Measurements from ENCODE around the gene SOX30.
A peak's percentile ranks its signal among the peaks of the same experiment; 100 is the strongest.

The SOX30 gene

DNA sequence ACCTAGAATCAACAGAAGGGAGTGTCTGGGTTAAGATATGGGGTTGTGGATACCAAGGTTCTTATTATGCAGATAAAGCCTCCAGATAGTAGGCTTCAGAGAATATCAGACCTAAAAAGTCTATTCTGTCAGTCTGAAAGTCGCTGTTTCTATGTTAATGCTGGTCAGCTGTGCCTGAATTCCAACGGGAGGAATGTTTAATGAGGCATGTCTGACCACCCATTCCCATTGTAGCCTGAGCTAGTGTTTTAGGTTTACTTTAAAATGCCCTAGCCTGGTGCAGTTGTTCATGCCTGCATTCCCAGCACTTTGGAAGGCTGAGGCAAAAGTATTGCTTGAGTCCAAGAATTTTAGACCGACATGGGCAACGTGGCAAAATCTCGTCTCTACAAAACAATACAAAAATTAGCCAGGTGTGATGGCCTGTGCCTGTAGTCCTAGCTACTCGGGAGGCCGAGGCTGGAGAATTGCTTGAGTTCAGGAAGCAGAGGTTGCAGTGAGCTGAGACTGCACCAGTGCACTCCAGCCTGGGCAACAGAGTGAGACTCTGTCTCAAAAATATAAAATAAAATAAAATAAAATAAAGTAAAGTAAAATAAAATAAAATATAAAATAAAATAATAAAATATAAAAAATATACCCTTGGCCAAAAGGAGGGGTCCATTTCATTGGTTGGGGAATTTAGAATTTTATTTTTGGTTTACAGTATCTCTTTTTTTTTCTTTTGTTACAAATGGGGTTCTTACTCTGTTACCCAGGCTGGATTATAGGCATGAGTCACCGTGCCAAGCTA, 7.8 kb upstream of the SOX30 start:
- no peak for DNase-seq

DNA sequence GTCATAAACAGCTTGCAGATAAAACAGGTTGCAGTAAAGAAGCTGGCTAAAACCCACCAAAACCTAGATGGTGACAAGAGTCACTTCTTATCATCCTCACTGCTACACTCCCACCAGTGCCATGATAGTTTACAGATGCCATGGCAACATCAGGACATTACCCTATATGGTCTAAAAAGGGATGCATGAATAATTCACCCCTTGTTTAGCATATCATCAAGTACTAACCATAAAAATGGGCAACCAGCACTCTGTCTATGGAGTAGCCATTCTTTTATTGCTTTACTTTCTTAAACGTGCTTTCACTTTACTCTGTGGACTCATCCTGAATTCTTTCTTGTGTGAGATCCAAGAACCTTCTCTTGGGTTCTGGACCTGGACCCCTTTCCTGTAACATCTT, 6.7 kb upstream of the SOX30 start:
- DNase-seq: no peak

DNA sequence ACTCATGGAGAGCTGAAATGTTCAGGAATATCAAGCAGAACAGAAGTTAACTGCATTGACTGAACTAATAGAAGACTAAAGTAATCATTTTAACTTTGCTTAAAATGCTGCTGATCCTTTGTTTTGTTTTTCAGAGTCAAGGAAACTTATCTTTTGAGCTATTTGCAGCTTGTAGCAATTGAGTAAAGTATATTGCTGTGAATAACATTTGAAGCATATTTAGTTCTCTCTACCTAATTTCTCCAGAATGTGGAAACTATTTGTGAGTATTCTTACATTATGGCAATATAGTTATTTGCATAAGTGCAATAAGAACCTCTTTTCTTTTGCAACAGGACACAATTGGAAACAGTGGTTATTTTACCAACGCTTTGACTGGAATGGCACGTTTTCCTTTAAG, 5.3 kb upstream of the SOX30 start:
- DNase-seq: no peak

DNA sequence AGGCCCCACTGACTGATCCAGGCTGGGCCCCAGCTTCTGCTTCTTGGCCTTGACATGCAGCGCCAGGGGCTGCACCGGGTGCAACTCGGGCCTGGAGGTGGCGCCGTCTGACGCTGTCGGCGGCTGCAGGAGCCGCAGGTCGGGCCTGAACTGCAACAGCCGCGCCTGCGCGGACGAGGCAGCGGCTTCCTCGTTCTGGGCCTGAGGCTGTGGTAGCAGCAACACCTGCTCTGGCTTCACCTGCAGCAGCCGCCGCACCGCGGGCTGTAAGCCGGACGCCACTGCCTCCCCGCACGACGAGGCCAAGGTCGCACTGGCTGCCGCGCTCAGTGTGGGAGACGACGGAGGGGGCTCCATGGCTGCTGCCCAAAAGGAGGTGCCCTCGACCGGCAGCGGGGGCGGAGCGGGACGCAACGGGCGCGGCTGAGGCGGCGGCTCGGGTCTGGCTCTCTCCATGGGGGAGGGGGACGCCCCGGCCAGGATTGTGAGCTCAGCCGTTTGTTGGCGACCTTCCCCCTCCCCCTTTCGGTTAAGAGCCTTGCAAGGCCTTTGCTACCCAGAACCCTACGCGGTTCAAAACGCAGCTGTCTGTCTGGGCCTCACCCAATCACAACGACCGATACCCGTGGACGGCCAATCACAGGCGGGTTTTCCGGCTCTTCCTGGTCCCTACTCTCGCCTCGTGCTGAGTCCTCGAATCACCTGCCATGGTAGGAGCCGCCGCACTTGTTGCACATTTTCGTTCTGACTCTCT, 438 bp downstream of the SOX30 start:
- no peak for DNase-seq

DNA sequence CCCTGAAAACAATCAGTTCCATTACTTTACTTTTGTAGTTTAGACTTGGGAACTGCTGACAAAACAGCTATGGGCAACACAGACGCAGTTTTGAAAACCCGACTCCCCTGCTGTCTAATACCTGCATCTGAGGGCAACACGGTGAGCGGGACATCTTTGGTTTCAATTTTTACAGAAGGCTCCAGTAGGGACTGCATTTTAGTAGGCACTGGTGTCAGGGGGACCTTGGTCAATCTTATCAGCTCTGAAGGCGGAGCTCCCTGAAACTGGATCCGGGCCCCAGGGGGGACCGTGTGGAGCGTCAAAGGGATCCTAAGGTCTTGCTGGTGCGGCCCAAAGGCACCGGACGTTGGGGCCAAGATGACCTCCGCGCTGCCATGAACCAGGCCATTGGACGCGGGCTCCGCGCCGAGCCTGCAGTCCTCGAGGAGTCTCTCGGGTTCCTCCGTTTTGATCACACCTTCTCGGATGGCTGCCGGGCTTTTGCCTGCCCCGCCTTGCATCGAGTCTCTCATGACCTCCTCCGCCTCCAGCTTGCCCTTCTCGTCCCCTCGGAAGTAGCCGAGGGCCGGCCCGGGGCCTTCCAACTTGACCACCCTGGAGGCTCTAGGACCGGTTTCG, 1.1 kb downstream of the SOX30 start:
- DNase-seq: no peak

DNA sequence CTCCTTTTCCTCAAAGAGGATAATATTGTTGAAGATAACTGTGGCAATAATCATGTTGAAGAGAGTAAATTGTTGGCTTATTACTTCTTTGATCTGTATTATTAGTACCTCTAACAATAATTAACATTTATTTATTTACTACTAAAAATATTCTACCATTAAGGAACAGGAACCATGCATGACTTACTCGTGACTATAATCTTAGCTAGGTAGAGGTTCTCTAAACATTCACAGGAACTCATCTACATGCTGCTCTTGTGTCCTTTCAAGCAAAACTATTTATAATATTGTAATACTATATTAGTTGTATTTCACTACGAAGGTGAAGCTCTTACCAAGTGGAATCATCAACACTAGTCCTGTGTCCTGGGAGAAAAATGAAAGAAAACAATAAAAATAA, 3.1 kb downstream of the SOX30 start:
- no peak for DNase-seq

DNA sequence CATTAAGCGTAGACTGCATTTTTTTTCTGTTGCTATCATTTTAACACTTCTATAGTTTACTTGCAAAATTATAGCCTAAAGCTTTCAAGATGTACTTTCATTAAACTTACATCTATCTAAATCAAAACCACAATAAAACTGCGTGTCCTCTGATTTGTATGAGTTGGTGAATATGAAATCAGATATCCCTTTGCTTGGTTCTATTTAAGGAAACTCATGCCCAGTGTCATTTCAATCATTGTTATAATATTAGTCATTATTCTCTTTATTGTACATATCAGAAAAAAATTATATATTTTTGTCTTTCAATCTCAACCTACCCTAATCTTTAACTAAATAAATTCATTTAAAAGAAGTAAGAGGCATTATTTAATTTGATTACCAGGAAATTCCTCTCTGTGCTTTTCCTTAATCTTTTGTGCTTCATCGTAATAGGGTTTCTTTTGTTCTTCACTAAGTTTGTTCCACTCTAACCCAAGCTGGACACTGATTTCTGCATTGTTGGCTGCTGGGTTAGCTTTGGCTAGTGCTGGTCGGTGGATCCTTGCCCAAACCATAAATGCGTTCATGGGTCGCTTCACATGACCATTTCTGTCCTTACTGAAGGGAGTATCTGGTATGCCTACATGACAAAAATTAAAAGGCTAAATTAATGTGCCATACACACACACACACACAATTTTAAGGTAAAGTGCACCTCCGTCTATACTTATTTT, 3.8 kb downstream of the SOX30 start:
- DNase-seq: no peak

DNA sequence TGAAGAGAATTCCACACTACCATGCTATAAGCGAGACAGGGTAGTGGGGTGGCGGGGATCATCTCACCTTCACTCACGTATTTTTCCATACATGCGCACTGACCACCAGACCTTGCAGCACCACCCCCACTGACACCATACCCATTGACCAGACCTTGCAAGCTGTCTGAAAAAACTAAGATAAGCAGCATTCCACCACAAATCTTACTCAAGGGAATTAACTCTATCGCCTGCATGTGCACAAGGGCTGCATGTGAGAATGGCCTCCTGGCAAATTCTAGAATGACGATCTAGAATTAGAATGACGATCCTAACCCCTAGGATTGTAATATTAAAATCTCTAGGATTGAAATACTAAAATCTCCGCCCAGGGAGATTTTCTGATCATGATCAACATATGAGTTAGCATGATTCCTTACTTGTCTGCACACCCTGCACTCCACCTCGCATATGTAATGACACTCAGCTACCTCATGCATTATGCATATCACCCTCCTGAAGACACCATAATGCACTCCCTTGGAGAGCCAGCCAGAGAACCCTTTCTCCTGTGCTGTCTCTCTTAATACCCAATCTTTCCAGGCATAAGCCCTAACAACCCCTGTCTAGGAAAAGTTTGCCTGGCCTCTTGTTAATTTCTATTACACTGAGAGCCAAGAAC, 11.7 kb downstream of the SOX30 start:
- no peak for DNase-seq

DNA sequence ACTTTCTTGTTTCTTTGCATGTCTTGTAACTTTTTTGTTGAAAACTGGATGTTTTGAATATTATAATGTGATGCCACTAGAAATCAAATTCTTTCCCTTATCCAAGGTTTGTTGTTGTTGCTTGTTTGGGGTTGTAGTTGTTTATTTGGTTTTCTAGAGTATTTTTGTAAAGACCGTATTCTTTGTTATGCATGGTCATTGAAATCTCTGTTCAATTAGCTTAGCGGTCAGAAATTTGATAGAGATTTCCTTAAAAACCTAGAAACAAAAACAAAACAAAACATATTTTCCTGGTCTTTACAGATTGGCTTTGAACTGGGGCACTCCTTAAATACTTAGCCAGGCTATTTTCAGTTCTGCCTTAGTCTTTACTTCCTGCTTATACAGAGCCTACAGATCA, 21.9 kb downstream of the SOX30 start:
- DNase-seq: no peak

DNA sequence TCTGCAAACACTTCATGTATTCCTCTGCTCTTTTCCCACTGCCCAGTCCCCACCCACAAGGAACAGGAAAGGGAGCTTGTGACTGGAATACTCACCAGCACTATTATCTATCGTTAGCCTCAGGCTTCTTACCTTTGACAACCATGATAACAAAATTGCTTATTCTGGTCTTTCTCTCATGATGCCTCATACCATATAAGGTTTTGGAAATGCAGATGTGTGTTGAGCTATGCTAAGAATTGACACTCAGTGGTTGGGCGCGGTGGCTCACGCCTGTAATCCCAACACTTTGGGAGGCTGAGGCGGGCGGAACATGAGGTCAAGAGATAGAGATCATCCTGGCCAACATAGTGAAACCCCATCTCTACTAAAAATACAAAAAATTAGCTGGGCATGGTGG, 25.4 kb downstream of the SOX30 start:
- DNase-seq: no peak

DNA sequence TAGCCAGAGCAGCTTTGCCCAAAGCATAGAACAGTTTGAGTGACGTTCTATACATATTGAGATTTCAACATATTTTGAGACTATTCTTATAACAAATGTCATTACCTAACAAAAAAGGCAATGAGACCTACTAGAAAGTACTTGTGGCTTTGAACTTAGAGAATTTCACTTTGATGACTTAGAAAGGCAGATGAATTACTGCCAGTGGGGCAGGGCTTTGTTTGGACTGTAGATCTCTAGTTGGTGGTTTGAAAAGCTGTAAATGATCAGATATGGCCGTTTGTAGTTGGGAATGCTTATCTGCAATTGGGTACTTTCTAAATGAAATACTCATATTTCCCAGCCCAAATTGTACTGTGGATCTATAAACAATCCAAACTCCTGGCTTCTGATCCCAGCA, 28.1 kb downstream of the SOX30 start:
- no peak for DNase-seq

DNA sequence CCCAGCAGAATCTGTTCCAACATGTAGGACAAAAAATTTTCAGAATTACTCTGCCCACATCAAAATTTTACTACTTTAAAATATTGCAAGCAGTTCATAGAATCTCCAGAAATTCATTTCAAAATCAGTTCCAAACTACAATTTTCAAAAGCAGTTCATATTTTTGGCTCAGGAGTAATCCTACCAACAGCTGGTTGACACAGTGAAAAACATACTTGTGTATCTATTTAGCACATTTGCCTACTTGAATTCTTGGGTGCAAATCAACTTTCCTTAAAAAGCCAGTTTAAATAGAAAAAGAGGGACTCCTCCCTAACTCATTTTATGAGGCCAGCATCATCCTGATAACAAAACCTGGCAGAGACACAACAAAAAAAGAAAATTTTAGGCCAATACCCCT, 31.5 kb downstream of the SOX30 start:
- no peak for DNase-seq

DNA sequence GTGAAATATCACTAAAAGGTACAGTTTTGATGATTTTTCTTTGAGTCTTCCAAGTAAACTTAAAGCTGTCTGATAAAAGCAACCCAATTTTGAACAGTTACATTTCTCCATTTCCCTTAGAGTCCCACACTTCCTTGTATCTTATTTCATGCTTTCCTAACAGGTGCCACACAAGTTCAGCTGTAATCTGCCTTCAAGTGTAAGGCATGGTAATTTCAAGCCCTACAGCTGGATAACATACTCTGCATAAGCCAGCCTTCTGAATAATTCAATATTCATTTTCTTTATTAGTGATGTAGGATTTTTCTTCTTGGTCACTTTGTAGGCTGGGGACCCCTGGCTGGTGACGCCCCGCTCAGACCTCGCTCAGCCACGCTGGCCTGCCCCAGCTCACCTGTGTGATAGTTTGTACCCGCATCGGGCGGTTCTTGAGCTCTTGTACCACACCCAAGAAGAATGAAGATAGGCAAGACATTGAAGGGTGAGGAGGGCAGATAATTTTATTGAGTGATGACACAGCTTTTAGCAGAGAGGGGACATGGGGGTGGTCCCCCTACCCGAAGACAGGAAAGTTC, 34.0 kb downstream of the SOX30 start:
- DNase-seq: no peak

DNA sequence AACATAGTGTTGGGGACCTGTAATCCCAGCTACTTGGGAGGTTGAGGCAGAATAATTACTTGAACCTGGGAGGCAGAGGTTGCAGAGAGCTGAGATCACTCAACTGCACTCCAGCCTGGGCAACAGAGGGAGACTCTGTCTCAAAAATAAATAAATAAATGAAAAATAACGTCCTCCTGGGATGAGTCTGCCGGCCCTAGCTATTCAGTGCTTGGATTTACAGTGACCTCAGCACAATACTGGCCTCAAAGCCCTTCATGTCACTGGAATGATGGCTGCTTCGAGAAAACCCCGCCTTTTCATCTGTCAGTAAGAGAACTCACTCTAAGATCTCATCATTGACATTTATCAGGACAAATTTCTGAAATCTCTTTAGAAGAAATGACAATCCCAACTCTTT, 35.5 kb downstream of the SOX30 start:
- DNase-seq: no peak

DNA sequence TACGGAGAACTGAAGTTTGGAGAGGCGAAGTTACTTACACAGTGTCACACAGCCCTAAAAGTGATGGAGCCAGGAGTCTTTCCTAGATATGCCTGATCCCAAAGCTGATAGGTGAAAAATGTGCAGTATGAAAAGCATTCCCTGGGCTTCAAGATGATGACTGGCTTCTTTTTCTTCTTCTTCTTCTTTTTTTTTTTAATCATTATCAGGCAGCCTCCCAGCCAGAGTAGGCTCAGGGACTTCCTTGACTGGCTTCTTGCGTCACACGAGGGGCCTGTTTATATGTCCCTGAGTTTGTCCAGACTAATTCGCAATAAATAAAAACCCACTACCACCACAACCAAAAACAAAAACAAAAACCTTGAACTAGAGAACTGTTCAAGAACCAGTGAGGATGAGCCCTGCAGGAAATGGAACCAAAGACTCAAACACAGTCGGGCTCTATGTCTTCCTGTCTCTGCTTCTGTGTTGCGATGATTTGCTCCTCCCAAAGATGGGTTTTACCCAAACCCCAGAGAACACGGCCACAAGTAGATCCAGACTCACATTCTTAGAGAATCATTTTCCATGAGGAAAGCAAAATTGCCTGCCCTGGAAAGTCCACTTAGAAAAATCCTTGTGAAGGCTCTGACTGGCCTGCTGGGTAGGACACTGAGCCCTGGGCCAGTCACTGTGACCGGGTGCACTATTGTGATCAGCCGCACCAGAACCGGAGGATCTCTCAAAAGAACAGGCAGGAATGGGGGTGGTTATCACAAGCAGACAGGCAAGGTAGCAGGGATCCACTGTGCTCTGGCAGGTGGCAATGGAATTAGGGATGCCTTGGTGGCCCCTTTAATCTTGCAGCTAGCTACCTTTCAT, 38.6 kb downstream of the SOX30 start:
- no peak for DNase-seq

DNA sequence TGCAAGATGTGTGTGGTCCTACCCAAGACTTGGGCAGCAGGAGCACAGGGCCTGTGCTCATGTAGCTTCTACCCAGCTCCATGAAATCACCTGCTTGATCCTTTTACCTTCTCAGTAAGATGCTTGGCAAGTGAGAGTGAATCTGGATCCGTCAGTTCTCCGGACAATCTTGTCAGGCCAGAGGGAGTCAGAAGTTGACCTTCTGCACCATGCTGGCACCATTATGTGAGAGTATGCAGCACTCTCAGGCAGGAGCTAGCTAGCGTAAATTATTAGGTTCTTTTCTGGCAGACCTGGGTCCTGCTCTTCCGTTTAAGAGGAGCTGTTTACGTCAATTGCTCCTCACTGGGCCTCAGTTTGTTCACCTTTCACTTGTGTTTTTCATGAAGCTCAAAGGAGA, 39.7 kb downstream of the SOX30 start:
- DNase-seq: no peak

DNA sequence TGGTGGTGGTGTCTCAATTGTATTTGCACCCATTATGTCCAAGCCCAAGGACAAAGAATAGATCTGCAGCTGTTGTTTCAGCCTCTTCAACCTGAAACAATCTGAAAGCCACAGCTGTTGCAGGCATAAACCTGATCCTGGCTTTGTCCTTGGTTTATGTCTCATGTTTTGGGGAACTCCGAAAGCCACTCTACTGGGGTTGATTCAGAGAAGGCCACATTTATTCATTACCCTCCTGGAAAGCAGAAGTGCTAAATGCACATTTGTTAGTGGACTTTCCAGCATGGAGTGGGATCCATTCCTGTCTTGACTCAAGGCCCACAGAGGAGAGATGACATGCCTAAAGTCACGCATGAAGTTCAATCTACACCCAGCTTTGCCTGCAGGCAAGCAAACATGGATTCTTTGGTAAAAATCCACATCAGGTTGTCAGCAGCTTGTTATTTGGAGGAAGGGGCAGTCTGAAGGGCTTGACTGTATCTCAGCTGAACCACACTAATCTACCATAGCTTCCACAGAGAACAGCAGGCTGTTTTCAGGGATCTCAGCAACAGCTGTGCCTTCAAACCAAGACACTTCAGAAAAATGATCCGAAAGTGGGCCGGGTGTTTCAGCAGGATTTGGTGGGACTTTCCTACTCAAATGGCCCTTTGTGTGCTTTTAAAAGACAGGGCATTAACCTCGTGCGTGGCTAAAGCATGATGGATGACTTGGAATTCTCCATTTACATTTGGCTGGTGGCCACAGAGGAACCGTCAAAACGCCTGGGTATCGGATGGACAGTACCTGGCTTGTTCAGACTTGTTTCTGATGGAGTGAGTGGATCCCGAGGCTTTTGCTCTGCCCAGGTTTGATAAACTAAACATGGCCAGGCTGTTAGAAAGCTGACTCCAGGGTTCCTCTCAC, 40.4 kb downstream of the SOX30 start:
- peak; percentile 56 for DNase-seq

DNA sequence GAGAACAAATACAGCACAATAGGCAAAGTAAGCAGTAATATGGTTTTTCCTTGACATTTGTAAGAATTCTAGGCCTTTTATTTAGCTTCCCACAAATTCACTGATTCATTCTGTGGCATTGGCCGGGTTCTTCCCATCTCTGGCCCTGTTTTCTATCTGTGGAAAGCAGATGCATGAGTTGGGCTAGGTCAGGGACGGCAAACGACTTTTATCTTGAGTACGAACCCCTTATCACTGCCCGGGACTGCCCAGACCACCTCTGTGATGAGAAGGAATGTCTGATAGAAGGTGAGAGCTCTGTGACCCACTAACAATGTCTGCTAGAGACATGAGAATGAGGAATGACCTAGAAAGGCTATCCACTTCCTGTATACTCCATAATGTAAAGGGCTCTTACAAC, 41.2 kb downstream of the SOX30 start:
- DNase-seq: no peak

DNA sequence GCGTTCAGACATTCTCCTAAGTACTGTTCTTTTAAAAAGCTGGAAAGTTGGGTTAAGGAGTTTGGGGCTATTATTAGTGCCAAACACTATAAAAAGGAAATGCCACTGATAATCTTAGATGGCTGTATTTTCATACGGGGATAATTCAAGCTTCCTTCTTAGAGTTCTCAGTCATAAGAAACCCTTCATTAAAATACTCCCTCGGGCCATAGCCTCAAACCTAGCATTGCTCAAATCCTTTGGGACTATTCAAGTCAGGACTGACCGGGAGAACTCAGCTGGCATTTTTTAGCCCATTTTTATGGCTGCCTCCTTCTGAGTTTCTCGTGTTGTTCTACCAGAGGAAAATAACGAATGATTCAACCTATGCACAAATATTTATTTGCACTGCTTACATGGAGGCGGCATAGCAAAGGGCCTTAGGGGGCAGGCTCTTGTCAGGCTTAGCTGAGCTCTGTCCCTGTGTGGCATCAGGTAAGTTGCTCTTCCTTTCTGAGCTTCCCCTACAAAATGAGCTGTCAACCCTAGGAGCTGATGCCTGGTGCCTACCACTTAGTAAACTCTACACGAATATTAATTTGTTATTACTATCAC, 43.2 kb downstream of the SOX30 start:
- DNase-seq: no peak

Measured in NCI-H1105 treated with DMSO at 0.1 percent for 48 hours (cell line).